HepG2 (cell line): Measurements from ENCODE around the gene SECTM1. TPM values are rescaled to one million over a fixed set of nuclear protein-coding genes. Genes with fewer than 3 reads are reported as not detected.
A peak's percentile ranks its signal among the peaks of the same experiment; 100 is the strongest.

Experiments
- ATAD3A ChIP-seq: sonication (generic); formaldehyde crosslinking; IDR thresholded peaks from 2 replicates; pipeline ENCODE4 v1.4.0; 2020; ENCODE audit warnings: missing genetic modification reagents
- DPF2 ChIP-seq: sonication (generic); formaldehyde crosslinking; IDR thresholded peaks from 2 replicates; pipeline ENCODE4 v1.4.0; 2020; ENCODE audit warnings: mild to moderate bottlenecking, low read depth, missing genetic modification reagents, borderline replicate concordance
- DR1 ChIP-seq: sonication (generic); formaldehyde crosslinking; IDR thresholded peaks from 2 replicates; pipeline ENCODE4 v1.8.0; 2021; ENCODE audit warnings: mild to moderate bottlenecking, missing genetic modification reagents, inconsistent platforms
- EED ChIP-seq: sonication (generic); formaldehyde crosslinking; IDR thresholded peaks from 2 replicates; pipeline ENCODE4 v1.5.0; 2020; ENCODE audit warnings: mild to moderate bottlenecking, missing genetic modification reagents
- GATA4 ChIP-seq: sonication (generic); IDR thresholded peaks from 2 replicates; pipeline ENCODE4 v1.6.1; 2016; ENCODE audit warnings: antibody characterized with exemption, low read depth, borderline replicate concordance
- KAT8 ChIP-seq: IDR thresholded peaks from 2 replicates; pipeline ENCODE4 v1.6.1; 2016; ENCODE audit warnings: missing genetic modification reagents, missing compliant biosample characterization
- MZF1 ChIP-seq: sonication (generic); formaldehyde crosslinking; IDR thresholded peaks from 2 replicates; pipeline ENCODE4 v1.8.1; 2023; ENCODE audit warnings: mild to moderate bottlenecking, missing genetic modification reagents, borderline replicate concordance
- NFE2L2 ChIP-seq: fragments of 150-350 bp; IDR thresholded peaks from 2 replicates; pipeline ENCODE4 v1.6.1; 2014; ENCODE audit warnings: low read length
- REXO4 ChIP-seq: sonication (generic); formaldehyde crosslinking; IDR thresholded peaks from 2 replicates; pipeline ENCODE4 v1.8.0; 2022; ENCODE audit warnings: missing genetic modification reagents, mild to moderate bottlenecking, borderline replicate concordance
- STAT6 ChIP-seq: sonication (generic); formaldehyde crosslinking; IDR thresholded peaks from 2 replicates; pipeline ENCODE4 v1.4.0; 2020; ENCODE audit warnings: missing genetic modification reagents, mild to moderate bottlenecking, borderline replicate concordance
- ZBTB42 ChIP-seq: sonication (generic); formaldehyde crosslinking; IDR thresholded peaks from 2 replicates; pipeline ENCODE4 v1.5.0; 2020; ENCODE audit warnings: mild to moderate bottlenecking, missing genetic modification reagents
- ZC3H4 ChIP-seq: sonication (generic); formaldehyde crosslinking; IDR thresholded peaks from 2 replicates; pipeline ENCODE4 v1.4.0; 2020; ENCODE audit warnings: missing genetic modification reagents, borderline replicate concordance
- ZFP36L2 ChIP-seq: sonication (generic); formaldehyde crosslinking; IDR thresholded peaks from 2 replicates; pipeline ENCODE4 v1.4.0; 2020; ENCODE audit warnings: missing genetic modification reagents
- ZFP90 ChIP-seq: sonication (generic); formaldehyde crosslinking; IDR thresholded peaks from 2 replicates; pipeline ENCODE4 v1.8.0; 2022; ENCODE audit warnings: missing genetic modification reagents, mild to moderate bottlenecking, inconsistent platforms, borderline replicate concordance
- ZNF280B ChIP-seq: sonication (generic); formaldehyde crosslinking; IDR thresholded peaks from 2 replicates; pipeline ENCODE4 v1.5.0; 2020; ENCODE audit warnings: missing genetic modification reagents, mild to moderate bottlenecking, borderline replicate concordance
- ZNF44 ChIP-seq: sonication (generic); formaldehyde crosslinking; IDR thresholded peaks from 2 replicates; pipeline ENCODE4 v1.5.1; 2020; ENCODE audit warnings: mild to moderate bottlenecking, missing genetic modification reagents
- ZNF691 ChIP-seq: sonication (generic); formaldehyde crosslinking; IDR thresholded peaks from 2 replicates; pipeline ENCODE4 v1.4.0; 2020; ENCODE audit warnings: missing genetic modification reagents, low read depth, mild to moderate bottlenecking, borderline replicate concordance
- ZNF710 ChIP-seq: sonication (generic); formaldehyde crosslinking; IDR thresholded peaks from 2 replicates; pipeline ENCODE4 v1.5.0; 2020; ENCODE audit warnings: mild to moderate bottlenecking, missing genetic modification reagents, borderline replicate concordance
- polyA plus RNA-seq, 8 experiments: library from polyadenylated mRNA; depleted of rRNA in 3 of 8; stranded (reverse) in 7 of 8; unstranded in 1 of 8; fragments of >200 nt; fragmentation: Illumina TruSeq in 4 of 8; extraction: Trizol in 4 of 8; gene quantifications; 2 replicates each; pipeline versions ENCODE4 v1.2.1 to v1.2.3, GENCODE V29; 2011 to 2016; ENCODE audit warnings: low read depth in 4 of 8, missing spikeins in 1 of 8, mixed read lengths in 1 of 8; ENCODE audit not compliant: insufficient read depth in 1 of 8
- total RNA-seq, 5 experiments: library from RNA; depleted of rRNA; stranded (reverse); fragments of >200 nt; fragmentation: Illumina TruSeq; extraction: Trizol; gene quantifications; 2 replicates each; pipeline ENCODE4 v1.2.3, GENCODE V29; 2016; ENCODE audit warnings: low read depth in 1 of 5
- TF ChIP-seq, protein P1 (sequence below): sonication (generic); formaldehyde crosslinking; IDR thresholded peaks from 2 replicates; pipeline ENCODE4 v1.4.0; 2020; ENCODE audit warnings: missing genetic modification reagents

The SECTM1 gene
- total and polyA plus RNA-seq, 2 of the 13 experiments (the other 11 are each of a cell fraction or from before 2014, with no cell fraction given) = 3.5 to 5.3 TPM

- TF ChIP-seq STAT6 (CRISPR knock-in tag) = peak; percentile 79; the same call in 1 of the 2 replicates
- 0 out of 2 replicates have a peak, but pooled peaks have one; percentile 33 for TF ChIP-seq GATA4
- no peak; the same call in 1 of the 2 replicates for TF ChIP-seq ZNF44
- no peak for TF ChIP-seq ZC3H4 (CRISPR knock-in tag)
- TF ChIP-seq EED (CRISPR knock-in tag) = 0 out of 2 replicates have a peak, but pooled peaks have one; percentile 43
- no peak for TF ChIP-seq ZNF710 (CRISPR knock-in tag)
- TF ChIP-seq DPF2 (CRISPR knock-in tag) = peak; percentile 88
- TF ChIP-seq REXO4 (CRISPR knock-in tag) = peak; percentile 81; the same call in 1 of the 2 replicates
- TF ChIP-seq ZNF691 (CRISPR knock-in tag) = peak; percentile 96
- peak; percentile 96 for TF ChIP-seq ZBTB42
- TF ChIP-seq ZFP90 (CRISPR knock-in tag) = peak; percentile 64
- peak; percentile 77; the same call in 1 of the 2 replicates for TF ChIP-seq KAT8 (CRISPR knock-in tag)
- TF ChIP-seq, protein P1, sequence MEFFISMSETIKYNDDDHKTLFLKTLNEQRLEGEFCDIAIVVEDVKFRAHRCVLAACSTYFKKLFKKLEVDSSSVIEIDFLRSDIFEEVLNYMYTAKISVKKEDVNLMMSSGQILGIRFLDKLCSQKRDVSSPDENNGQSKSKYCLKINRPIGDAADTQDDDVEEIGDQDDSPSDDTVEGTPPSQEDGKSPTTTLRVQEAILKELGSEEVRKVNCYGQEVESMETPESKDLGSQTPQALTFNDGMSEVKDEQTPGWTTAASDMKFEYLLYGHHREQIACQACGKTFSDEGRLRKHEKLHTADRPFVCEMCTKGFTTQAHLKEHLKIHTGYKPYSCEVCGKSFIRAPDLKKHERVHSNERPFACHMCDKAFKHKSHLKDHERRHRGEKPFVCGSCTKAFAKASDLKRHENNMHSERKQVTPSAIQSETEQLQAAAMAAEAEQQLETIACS = no peak
- 0 out of 2 replicates have a peak, but pooled peaks have one; percentile 56 for TF ChIP-seq ZFP36L2 (CRISPR knock-in tag)
- TF ChIP-seq MZF1 (CRISPR knock-in tag) = 0 out of 2 replicates have a peak, but pooled peaks have one; percentile 79
- TF ChIP-seq DR1 (CRISPR knock-in tag) = no peak
- TF ChIP-seq ATAD3A (CRISPR knock-in tag) = no peak
- no peak for TF ChIP-seq NFE2L2
- peak; percentile 92; the same call in 1 of the 2 replicates for TF ChIP-seq ZNF280B (CRISPR knock-in tag)
These were observed 5.2 kb downstream of the SECTM1 start (continued) for GRCh38 chr17:82328141-82328993.
